ENCODE data around the gene ATP9A. TPM values are rescaled to one million over a fixed set of nuclear protein-coding genes. Genes with fewer than 3 reads are reported as not detected.
A peak's percentile ranks its signal among the peaks of the same experiment; 100 is the strongest.

Gene ATP9A
- total RNA-seq, 1 experiment from 2014 or later = 12.1 TPM

GRCh38 chr20:51641866-51642265 is 126.3 kb downstream of the ATP9A start:
- H3K14ac ChIP-seq (ENCODE audit: insufficient read depth, low read length) = no peak overlapping the region
- H2AFZ ChIP-seq (ENCODE audit: low read length) = no peak overlapping the region
- no peaks in the 10 kb centered on the region for H3K9me3 ChIP-seq (ENCODE audit: control insufficient read depth, low read depth, low read length)
- no peak overlapping the region for H2BK120ac ChIP-seq (ENCODE audit: low read depth, low read length, poor library complexity, severe bottlenecking)
- Mint-ChIP-seq H3K4me1 (peaks cover 15 to 17% of the 10 kb centered on the region in 2 experiments), H3K4me3 (no peak overlapping the region), H3K9me3 (no peaks in the 10 kb centered on the region), H3K36me3 (ENCODE audit: insufficient read depth in 1 of 3, low read depth in 3 of 3) (no peaks in the 10 kb centered on the region; a peak in 2 of 7 replicates), H3K27me3 (ENCODE audit: low read depth) (no peaks in the 10 kb centered on the region), H3K27ac (0 out of 7 replicates have a peak overlapping the region, but pooled peaks of 1 of the 3 experiments have one; percentile 44)
- no peak overlapping the region for H3K23ac ChIP-seq (ENCODE audit: insufficient read length, low read depth, low read length)
- no peak overlapping the region for H3K4me2 ChIP-seq (ENCODE audit: insufficient read depth, insufficient read length, low read length)
- no peak overlapping the region for H4K8ac ChIP-seq (replicated peaks; ENCODE audit: insufficient read length, low read depth, low read length)
- no peak overlapping the region for H2BK15ac ChIP-seq (ENCODE audit: low read depth, low read length)
- no peak overlapping the region for H3T11ph ChIP-seq (ENCODE audit: low read length)
- H4K5ac ChIP-seq (ENCODE audit: insufficient read length, low read depth, low read length) = no peak overlapping the region
- WGBS (ENCODE audit: extremely low coverage, insufficient read length, low lambda C conversion rate) = no CpG with 5 or more reads among the region's 4 CpGs
- no peak overlapping the region for H2BK5ac ChIP-seq (ENCODE audit: insufficient read length, low read length)
- TF ChIP-seq, protein P1, sequence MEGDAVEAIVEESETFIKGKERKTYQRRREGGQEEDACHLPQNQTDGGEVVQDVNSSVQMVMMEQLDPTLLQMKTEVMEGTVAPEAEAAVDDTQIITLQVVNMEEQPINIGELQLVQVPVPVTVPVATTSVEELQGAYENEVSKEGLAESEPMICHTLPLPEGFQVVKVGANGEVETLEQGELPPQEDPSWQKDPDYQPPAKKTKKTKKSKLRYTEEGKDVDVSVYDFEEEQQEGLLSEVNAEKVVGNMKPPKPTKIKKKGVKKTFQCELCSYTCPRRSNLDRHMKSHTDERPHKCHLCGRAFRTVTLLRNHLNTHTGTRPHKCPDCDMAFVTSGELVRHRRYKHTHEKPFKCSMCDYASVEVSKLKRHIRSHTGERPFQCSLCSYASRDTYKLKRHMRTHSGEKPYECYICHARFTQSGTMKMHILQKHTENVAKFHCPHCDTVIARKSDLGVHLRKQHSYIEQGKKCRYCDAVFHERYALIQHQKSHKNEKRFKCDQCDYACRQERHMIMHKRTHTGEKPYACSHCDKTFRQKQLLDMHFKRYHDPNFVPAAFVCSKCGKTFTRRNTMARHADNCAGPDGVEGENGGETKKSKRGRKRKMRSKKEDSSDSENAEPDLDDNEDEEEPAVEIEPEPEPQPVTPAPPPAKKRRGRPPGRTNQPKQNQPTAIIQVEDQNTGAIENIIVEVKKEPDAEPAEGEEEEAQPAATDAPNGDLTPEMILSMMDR (conservative IDR thresholded peaks at IDR 0.05) = no peak
- H3K4ac ChIP-seq (ENCODE audit: low read depth, low read length) = no peak overlapping the region
- H3K9ac ChIP-seq (ENCODE audit: extremely low read depth, insufficient read length, low read length) = no peak overlapping the region
- no peak overlapping the region for H3K56ac ChIP-seq (ENCODE audit: insufficient read length, low read depth, low read length)
- no peaks in the 10 kb centered on the region for H3K27me3 ChIP-seq (ENCODE audit: insufficient read depth, low read length)
- no peak overlapping the region for H2BK12ac ChIP-seq (ENCODE audit: insufficient read length, low read depth, low read length)
- no peak overlapping the region for H3K27ac ChIP-seq (ENCODE audit: insufficient read length, low read depth, low read length)
- H3K4me1 ChIP-seq (ENCODE audit: insufficient read depth, low read length) = no peaks in the 10 kb centered on the region
- H3K79me2 ChIP-seq (ENCODE audit: insufficient read depth, low read length) = no peaks in the 10 kb centered on the region
- DNase-seq = no peak
- H2AK5ac ChIP-seq (ENCODE audit: insufficient read length, low read length) = no peak overlapping the region
- H3K18ac ChIP-seq (ENCODE audit: insufficient read length, low read depth, low read length) = no peak overlapping the region
- no peak overlapping the region for H4K91ac ChIP-seq (ENCODE audit: insufficient read length, low read depth, low read length)
- H2BK20ac ChIP-seq (ENCODE audit: low read depth, low read length, poor library complexity, severe bottlenecking) = no peak overlapping the region
- H3K23me2 ChIP-seq (ENCODE audit: insufficient read length, low read depth, low read length, poor library complexity, severe bottlenecking) = no peaks in the 10 kb centered on the region
- H4K20me1 ChIP-seq (ENCODE audit: control insufficient read depth, insufficient read depth, insufficient read length) = peaks cover 2% of the 10 kb centered on the region
- no peaks in the 10 kb centered on the region for H3K79me1 ChIP-seq (ENCODE audit: insufficient read depth, low read depth, low read length, poor library complexity, severe bottlenecking)

All from H9 (cell line).